B cell (primary cell): Measurements from ENCODE around the gene CLDN2. TPM values are rescaled to one million over a fixed set of nuclear protein-coding genes. Genes with fewer than 3 reads are reported as not detected.

Experiments
- ATAC-seq: fragments of 200-7000 bp; cut with Tn5 transposase; one replicate; pipeline ENCODE4 v1.10.0; 2021; ENCODE audit warnings: low read depth, mild to moderate bottlenecking, moderate number of reproducible peaks, moderate library complexity
- CTCF ChIA-PET: fragments of 350-600 bp; sonication (Branson Sonifier 250); formaldehyde crosslinking; loops from one replicate; lab custom pipeline; 2021; ENCODE audit warnings: antibody characterized with exemption, inconsistent platforms; lab: Charles Lee
- POLR2A ChIA-PET: fragments of 350-600 bp; sonication (Branson Sonifier 250); formaldehyde crosslinking; loops from one replicate; lab custom pipeline; 2021; ENCODE audit warnings: antibody characterized with exemption; lab: Charles Lee
- DNase-seq: peaks from one replicate; pipeline ENCODE4 v3.0.0; 2013
- H2AFZ ChIP-seq: 2 replicates; pipeline ENCODE4 v1.6.1; 2012; ENCODE audit warnings: mild to moderate bottlenecking, low read depth, low read length; ENCODE audit not compliant: insufficient read depth, poor library complexity, severe bottlenecking
- H3K27ac ChIP-seq, 2 donors: 1 replicate in 1 of 2; 2 replicates in 1 of 2; pipeline ENCODE4 v1.5.1; 2012 to 2013; ENCODE audit warnings: low read length in 2 of 2, mild to moderate bottlenecking in 2 of 2, moderate library complexity in 1 of 2
- H3K27me3 ChIP-seq, 4 experiments: fragments of 200-600 bp in 1 of 4; sonication (generic) in 1 of 4; replicated peaks in 1 of 4; 1 replicate in 2 of 4; 2 replicates in 2 of 4; pipeline versions ENCODE4 v1.6.1 to v1.7.0; 2013 to 2016; ENCODE audit warnings: low read length in 3 of 4, mild to moderate bottlenecking in 2 of 4, mixed read lengths in 1 of 4, moderate library complexity in 1 of 4; ENCODE audit not compliant: insufficient read depth in 4 of 4, control insufficient read depth in 3 of 4; ENCODE audit errors: control extremely low read depth in 1 of 4
- H3K36me3 ChIP-seq, 2 experiments: replicated peaks in 1 of 2; 1 replicate in 1 of 2; 2 replicates in 1 of 2; pipeline versions ENCODE4 v1.6.1 to v1.7.1; 2013; ENCODE audit warnings: low read length in 1 of 2; ENCODE audit not compliant: insufficient read depth in 2 of 2, control insufficient read depth in 1 of 2; ENCODE audit errors: control extremely low read depth in 1 of 2, extremely low read depth in 1 of 2
- H3K4me1 ChIP-seq, 2 donors: fragments of 200-600 bp in 1 of 2; sonication (generic) in 1 of 2; 1 replicate in 1 of 2; 2 replicates in 1 of 2; pipeline versions ENCODE4 v1.5.1 to v1.6.1; 2013 to 2017; ENCODE audit warnings: low read length in 2 of 2; ENCODE audit not compliant: control insufficient read depth in 2 of 2, insufficient read depth in 2 of 2
- H3K4me2 ChIP-seq: replicated peaks from 2 replicates; pipeline ENCODE3; 2012; ENCODE audit warnings: mild to moderate bottlenecking, low read depth, low read length; ENCODE audit not compliant: poor library complexity, severe bottlenecking
- H3K4me3 ChIP-seq, 5 experiments: fragments of 200-600 bp in 1 of 5; sonication (generic) in 1 of 5; 1 replicate in 3 of 5; 2 replicates in 2 of 5; pipeline versions ENCODE4 v1.5.1 to v1.7.0; 2011 to 2016; ENCODE audit warnings: low read length in 4 of 5, mild to moderate bottlenecking in 4 of 5, low read depth in 2 of 5, control low read depth in 1 of 5, moderate library complexity in 1 of 5; ENCODE audit not compliant: insufficient read depth in 1 of 5; ENCODE audit errors: control extremely low read depth in 1 of 5, extremely low read depth in 1 of 5
- H3K79me2 ChIP-seq: fragments of 200-600 bp; sonication (generic); one replicate; pipeline ENCODE4 v1.6.0; 2016; ENCODE audit warnings: low read length; ENCODE audit not compliant: control insufficient read depth, insufficient read depth
- H3K9ac ChIP-seq: fragments of 200-600 bp; sonication (generic); 2 replicates; pipeline ENCODE4 v1.6.1; 2017; ENCODE audit warnings: mild to moderate bottlenecking, low read length, moderate library complexity
- H3K9me3 ChIP-seq, 3 donors: one replicate each; pipeline versions ENCODE4 v1.6.1 to v1.7.1; 2013; ENCODE audit warnings: low read length in 2 of 3; ENCODE audit not compliant: control insufficient read depth in 2 of 3, insufficient read depth in 1 of 3; ENCODE audit errors: control extremely low read depth in 1 of 3
- H4K20me1 ChIP-seq: 2 replicates; pipeline ENCODE4 v1.6.0; 2012; ENCODE audit warnings: mild to moderate bottlenecking, low read length; ENCODE audit not compliant: insufficient read depth, control insufficient read depth, poor library complexity, severe bottlenecking
- H3K27ac Mint-ChIP-seq: one replicate; pipeline ENCODE4 v1.8.0; 2021; ENCODE audit warnings: mixed read lengths
- H3K27me3 Mint-ChIP-seq: one replicate; pipeline ENCODE4 v1.8.0; 2021; ENCODE audit warnings: mixed read lengths
- H3K4me1 Mint-ChIP-seq: one replicate; pipeline ENCODE4 v1.8.0; 2021; ENCODE audit warnings: mixed read lengths
- H3K4me3 Mint-ChIP-seq: one replicate; pipeline ENCODE4 v1.8.0; 2021; ENCODE audit warnings: mixed read lengths
- H3K9me3 Mint-ChIP-seq: one replicate; pipeline ENCODE4 v1.8.0; 2022; ENCODE audit warnings: mixed read lengths; ENCODE audit not compliant: insufficient read depth
- CTCF ChIP-seq: fragments of 200-600 bp; IDR thresholded peaks from one replicate; pipeline ENCODE4 v1.8.0; 2022; ENCODE audit warnings: antibody characterized with exemption, mild to moderate bottlenecking
- EZH2 ChIP-seq: IDR thresholded peaks from 2 replicates; pipeline ENCODE4 v1.6.1; 2012; ENCODE audit warnings: borderline replicate concordance, low read depth, mild to moderate bottlenecking, moderate library complexity, low read length; ENCODE audit not compliant: insufficient read depth, poor library complexity, severe bottlenecking
- WGBS: methylation state at CpG from one replicate; pipeline ENCODE4 v1.1.5; 2013; ENCODE audit warnings: missing lambda C conversion rate; ENCODE audit not compliant: insufficient coverage; 5-methylcytosine and 5-hydroxymethylcytosine counted together
- intact Hi-C: fragments of 100-400 bp; cut with micrococcal nuclease; formaldehyde crosslinking; loops from one replicate; pipeline ENCODE4 v1.10.0; 2022
- polyA plus RNA-seq: library from polyadenylated mRNA; depleted of rRNA; stranded (reverse); fragments of >200 nt; gene quantifications from 2 replicates; pipeline ENCODE4 v1.2.3, GENCODE V29; 2012
- total RNA-seq, 2 donors: library from RNA; stranded (reverse); fragments of 120-200 nt in 1 of 2; gene quantifications; 1 replicate in 1 of 2; 2 replicates in 1 of 2; pipeline versions ENCODE4 v1.2.3 to v1.2.4, GENCODE V29; 2013 to 2022

Gene CLDN2
- total and polyA plus RNA-seq, 2 donors (not counting 1 experiment from before 2014, with no cell fraction given) = not detected

DNA sequence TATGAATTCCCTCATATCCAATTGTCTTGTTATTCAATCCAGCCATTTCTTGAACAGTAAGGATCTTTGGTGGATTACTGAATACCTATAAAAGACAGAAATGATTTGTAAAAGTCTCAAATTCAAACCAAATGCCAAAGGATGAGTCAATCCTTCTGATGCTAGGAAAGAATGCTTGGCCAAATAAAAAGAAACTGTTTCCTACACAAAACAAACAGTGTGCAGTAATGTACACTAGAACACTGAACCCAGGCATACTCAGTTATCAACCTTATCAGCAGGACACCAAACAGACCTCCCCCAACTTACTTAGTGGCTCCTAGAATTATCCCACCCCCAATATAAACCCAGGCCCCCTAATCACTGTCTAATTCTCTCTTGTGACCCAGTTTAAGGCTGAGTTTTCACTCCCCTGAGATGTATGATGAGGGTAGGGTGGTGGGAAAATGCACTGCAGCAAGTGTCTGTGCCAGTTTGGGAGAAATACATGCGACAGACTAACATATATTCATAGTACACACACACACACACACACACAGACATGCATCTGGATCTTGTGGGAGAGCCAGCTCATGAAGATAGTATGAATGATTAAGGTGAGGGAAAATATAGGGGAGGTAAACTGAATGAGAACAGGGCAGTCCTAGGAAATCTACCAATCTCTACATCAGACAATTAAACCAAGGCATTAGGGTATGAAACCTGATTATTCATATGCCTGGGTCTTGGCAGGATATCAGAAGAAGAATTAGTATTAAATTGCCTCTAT is 35.0 kb downstream of the CLDN2 start:
- TF ChIP-seq EZH2 = no peak
- TF ChIP-seq CTCF = no peak
- Mint-ChIP-seq H3K27me3 (no peaks in the 10 kb centered on the region), H3K4me3 (no peak overlapping the region), H3K4me1 (peaks cover 2% of the 10 kb centered on the region), H3K27ac (no peak overlapping the region), H3K9me3 (no peaks in the 10 kb centered on the region)
- Histone ChIP-seq H3K27me3 (no peaks in the 10 kb centered on the region), H3K4me1 (no peaks in the 10 kb centered on the region), H2AFZ (no peak overlapping the region), H3K36me3 (no peaks in the 10 kb centered on the region), H3K9me3 (no peaks in the 10 kb centered on the region), H3K27ac (no peak overlapping the region), H3K79me2 (no peaks in the 10 kb centered on the region), H3K9ac (no peak overlapping the region), H3K4me3 (no peak overlapping the region), H4K20me1 (no peaks in the 10 kb centered on the region), H3K4me2 (no peak overlapping the region)
- ChIA-PET POLR2A (no interaction called here), CTCF (no interaction called here)
- WGBS = no CpG with 5 or more reads among the region's 1 CpG
- ATAC-seq (no peak), DNase-seq (no peak)
- intact Hi-C loops = no loop called here

DNA sequence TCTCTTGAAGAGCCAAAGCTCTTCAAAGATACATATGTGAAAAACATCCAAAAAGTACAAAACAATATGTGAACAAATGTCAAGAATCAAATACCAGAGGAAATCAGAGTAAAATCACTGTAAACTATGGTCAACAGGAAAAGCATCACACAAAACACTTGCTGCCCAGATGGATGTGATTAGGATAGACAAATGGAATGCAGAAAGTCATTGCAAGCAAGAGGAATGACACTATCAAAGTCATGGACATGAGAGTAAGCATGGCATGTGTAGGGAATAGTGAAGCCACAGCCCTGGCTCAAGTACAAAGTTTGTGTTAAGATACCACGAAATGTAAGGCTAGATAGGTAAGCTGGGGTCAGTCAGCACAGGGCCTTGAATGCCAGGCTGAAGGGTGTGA is 37.7 kb downstream of the CLDN2 start:
- H3K27me3 Mint-ChIP-seq = no peaks in the 10 kb centered on the region
- no peak overlapping the region for H3K4me3 Mint-ChIP-seq
- no peak overlapping the region for H3K27ac Mint-ChIP-seq
- intact Hi-C loops = no loop called here
- Histone ChIP-seq H3K9ac (no peak overlapping the region), H3K36me3 (no peaks in the 10 kb centered on the region), H3K4me1 (no peaks in the 10 kb centered on the region), H2AFZ (no peak overlapping the region), H3K9me3 (no peaks in the 10 kb centered on the region), H3K4me2 (no peak overlapping the region), H3K27me3 (no peaks in the 10 kb centered on the region), H4K20me1 (no peaks in the 10 kb centered on the region), H3K4me3 (no peak overlapping the region), H3K79me2 (no peaks in the 10 kb centered on the region), H3K27ac (no peak overlapping the region)
- CTCF ChIA-PET = no interaction called here
- peaks cover 2% of the 10 kb centered on the region for H3K4me1 Mint-ChIP-seq
- ATAC-seq = no peak
- no peak for DNase-seq
- POLR2A ChIA-PET = no interaction called here
- no peaks in the 10 kb centered on the region for H3K9me3 Mint-ChIP-seq
- WGBS = no CpG with 5 or more reads among the region's 1 CpG
- TF ChIP-seq CTCF = no peak
- TF ChIP-seq EZH2 = no peak
